Measurements from ENCODE around the gene RAB40C.

The RAB40C gene

GRCh38 chr16:620700-621525 lies 31.0 kb downstream of the RAB40C start:
- no peak overlapping the region for H3K27ac ChIP-seq (ENCODE audit: low read length)
- no peaks in the 10 kb centered on the region for H3K36me3 ChIP-seq (replicated peaks; ENCODE audit: low read depth, low read length)
- no peaks in the 10 kb centered on the region for H4K20me1 ChIP-seq (ENCODE audit: insufficient read depth, low read length)
- H3K4me1 ChIP-seq (ENCODE audit: low read length): no peaks in the 10 kb centered on the region
- no peaks in the 10 kb centered on the region for H3K27me3 ChIP-seq (ENCODE audit: low read depth, low read length)
- H2AFZ ChIP-seq (ENCODE audit: low read depth, low read length): no peak overlapping the region
- no peak overlapping the region for H3K4me2 ChIP-seq (ENCODE audit: low read length)
- no peaks in the 10 kb centered on the region for H3K79me2 ChIP-seq (ENCODE audit: low read length)
- no peaks in the 10 kb centered on the region for H3K9me3 ChIP-seq (ENCODE audit: insufficient read depth, low read length)
- H3K4me3 ChIP-seq (ENCODE audit: low read length): no peak overlapping the region
- H3K9ac ChIP-seq (ENCODE audit: low read length): no peak overlapping the region
- TF ChIP-seq CTCF (IDR thresholded peaks at IDR 0.05; ENCODE audit: low read depth, low read length) (no peak), EZH2phosphoT487 (IDR thresholded peaks at IDR 0.05; ENCODE audit: low read depth) (no peak)

- TF ChIP-seq EZH2phosphoT487 (IDR thresholded peaks at IDR 0.05; ENCODE audit: low read depth): no peak
- TF ChIP-seq CTCF (IDR thresholded peaks at IDR 0.05; ENCODE audit: low read depth, low read length): no peak
- H3K4me1 ChIP-seq (ENCODE audit: low read length): no peaks in the 10 kb centered on the region
- no peak overlapping the region for H3K27ac ChIP-seq (ENCODE audit: low read length)
- no peaks in the 10 kb centered on the region for H3K79me2 ChIP-seq (ENCODE audit: low read length)
- H3K9ac ChIP-seq (ENCODE audit: low read length): no peak overlapping the region
- no peak overlapping the region for H2AFZ ChIP-seq (ENCODE audit: low read depth, low read length)
- H3K9me3 ChIP-seq (ENCODE audit: insufficient read depth, low read length): no peaks in the 10 kb centered on the region
- H3K4me2 ChIP-seq (ENCODE audit: low read length): no peak overlapping the region
- H4K20me1 ChIP-seq (ENCODE audit: insufficient read depth, low read length): no peaks in the 10 kb centered on the region
- no peaks in the 10 kb centered on the region for H3K36me3 ChIP-seq (replicated peaks; ENCODE audit: low read depth, low read length)
- no peaks in the 10 kb centered on the region for H3K27me3 ChIP-seq (ENCODE audit: low read depth, low read length)
- H3K4me3 ChIP-seq (ENCODE audit: low read length): no peak overlapping the region
Measured at GRCh38 chr16:621526-622105, 31.8 kb downstream of the RAB40C start.

GRCh38 chr16:622920-623280 lies 33.0 kb downstream of the RAB40C start:
- Histone ChIP-seq H3K9ac (ENCODE audit: low read length) (no peak overlapping the region), H3K4me3 (ENCODE audit: low read length) (no peak overlapping the region), H3K79me2 (ENCODE audit: low read length) (no peaks in the 10 kb centered on the region), H3K36me3 (replicated peaks; ENCODE audit: low read depth, low read length) (no peaks in the 10 kb centered on the region), H3K4me2 (ENCODE audit: low read length) (no peak overlapping the region), H2AFZ (ENCODE audit: low read depth, low read length) (no peak overlapping the region), H3K27ac (ENCODE audit: low read length) (no peak overlapping the region), H3K9me3 (ENCODE audit: insufficient read depth, low read length) (no peaks in the 10 kb centered on the region), H3K4me1 (ENCODE audit: low read length) (no peaks in the 10 kb centered on the region), H3K27me3 (ENCODE audit: low read depth, low read length) (no peaks in the 10 kb centered on the region), H4K20me1 (ENCODE audit: insufficient read depth, low read length) (no peaks in the 10 kb centered on the region)
- TF ChIP-seq CTCF (IDR thresholded peaks at IDR 0.05; ENCODE audit: low read depth, low read length): no peak
- TF ChIP-seq EZH2phosphoT487 (IDR thresholded peaks at IDR 0.05; ENCODE audit: low read depth): no peak

DNA sequence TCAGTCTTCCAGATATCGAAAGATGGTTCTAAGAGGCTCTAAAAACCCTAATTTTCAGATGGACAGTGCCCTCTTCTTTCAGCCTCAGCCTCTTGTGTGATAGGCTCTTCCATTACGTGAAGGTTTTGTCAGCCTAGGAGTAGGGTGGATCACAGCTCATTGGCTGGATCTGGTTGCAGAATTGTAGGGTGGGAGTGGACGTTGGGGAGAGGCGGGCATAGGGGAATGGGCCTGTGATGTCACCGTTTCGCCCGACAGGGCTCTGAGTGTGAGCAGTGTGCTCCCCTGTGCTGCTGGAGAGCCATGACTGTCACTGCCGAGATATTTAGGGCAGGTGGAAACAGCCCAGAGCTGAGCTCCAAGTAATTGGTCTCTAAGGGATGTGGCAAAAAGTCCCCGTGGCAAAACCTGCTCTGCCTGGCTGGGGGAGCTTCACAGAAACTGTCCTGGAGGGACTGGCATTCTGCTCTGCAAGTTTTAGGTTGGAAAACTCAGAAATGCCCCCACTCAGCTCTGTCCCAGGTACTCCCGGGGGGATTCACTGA lies 34.7 kb downstream of the RAB40C start:
- TF ChIP-seq CTCF (IDR thresholded peaks at IDR 0.05; ENCODE audit: low read depth, low read length): no peak
- TF ChIP-seq EZH2phosphoT487 (IDR thresholded peaks at IDR 0.05; ENCODE audit: low read depth): no peak
- Histone ChIP-seq H3K4me3 (ENCODE audit: low read length) (no peak overlapping the region), H3K36me3 (replicated peaks; ENCODE audit: low read depth, low read length) (no peaks in the 10 kb centered on the region), H3K79me2 (ENCODE audit: low read length) (no peaks in the 10 kb centered on the region), H3K27me3 (ENCODE audit: low read depth, low read length) (no peaks in the 10 kb centered on the region), H3K4me1 (ENCODE audit: low read length) (no peaks in the 10 kb centered on the region), H4K20me1 (ENCODE audit: insufficient read depth, low read length) (no peaks in the 10 kb centered on the region), H2AFZ (ENCODE audit: low read depth, low read length) (no peak overlapping the region), H3K9ac (ENCODE audit: low read length) (no peak overlapping the region), H3K4me2 (ENCODE audit: low read length) (no peak overlapping the region), H3K9me3 (ENCODE audit: insufficient read depth, low read length) (no peaks in the 10 kb centered on the region), H3K27ac (ENCODE audit: low read length) (no peak overlapping the region)
